Cardiac septum (tissue), 1 donor: ENCODE data around the gene C2CD4D. TPM values are rescaled to one million over a fixed set of nuclear protein-coding genes. Genes with fewer than 3 reads are reported as not detected.
"Not testable (repeated sequence)": the region's sequence is repeated elsewhere in the genome, so short reads cannot be mapped to it uniquely, and the experiment has no call there.

Experiments used
- DNase-seq: peaks from one replicate; pipeline ENCODE4 v3.0.0-alpha.2; 2020; ENCODE audit warnings: low spot score
- intact Hi-C: fragments of 100-400 bp; cut with DNase I; formaldehyde crosslinking; loops from one replicate; pipeline ENCODE4 v1.14.0; 2022
- total RNA-seq: library from RNA; stranded (reverse); fragmentation: NEBNext Ultra II Directional; extraction: Animal tissue kit (Norgen Biotek cat#: 25700); gene quantifications from one replicate; pipeline ENCODE4 v1.2.1, GENCODE V29; 2021
- donor health status: DM: no; HTN: no; CAD: no.

C2CD4D gene
- total RNA-seq, 1 donor from 2014 or later: not detected

DNA sequence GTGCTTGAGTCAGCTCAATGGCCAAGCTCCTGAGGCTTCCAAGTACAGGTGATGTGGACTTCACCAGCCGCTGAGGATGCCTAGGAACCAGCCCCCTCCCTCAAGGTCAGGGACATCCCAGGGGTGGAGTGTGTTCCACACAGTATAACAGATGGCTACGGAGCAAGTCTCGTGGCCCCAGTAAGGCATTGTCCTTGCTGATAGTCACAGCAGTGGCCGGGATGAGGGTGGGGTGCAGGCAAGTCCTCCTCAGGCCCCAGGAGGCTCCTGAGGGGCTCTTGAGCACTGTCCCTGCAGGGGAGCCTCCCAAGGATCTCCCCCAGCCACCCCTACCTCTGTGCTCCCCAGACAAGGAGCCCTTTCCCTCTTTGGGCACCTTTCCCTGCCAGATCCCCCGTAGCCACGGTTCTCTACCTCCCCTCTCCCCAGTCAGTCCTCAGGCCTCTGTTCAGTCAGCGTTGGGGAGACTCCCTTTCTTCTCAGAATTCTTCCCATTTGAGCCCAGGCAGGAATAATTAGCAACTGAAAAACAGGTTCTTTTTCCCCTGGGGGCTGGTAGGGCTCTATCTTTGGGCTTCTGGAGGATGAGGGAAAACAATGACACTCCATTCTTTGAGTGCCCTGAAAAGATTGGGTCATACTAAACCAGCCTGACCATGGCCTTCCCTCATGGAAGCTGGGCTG is 21.0 kb upstream of the C2CD4D start:
- no peak for DNase-seq
- intact Hi-C loops: no loop called here

GRCh38 chr1:151859891-151860293 is 20.3 kb upstream of the C2CD4D start:
- DNase-seq: no peak
- intact Hi-C loops: no loop called here

DNA sequence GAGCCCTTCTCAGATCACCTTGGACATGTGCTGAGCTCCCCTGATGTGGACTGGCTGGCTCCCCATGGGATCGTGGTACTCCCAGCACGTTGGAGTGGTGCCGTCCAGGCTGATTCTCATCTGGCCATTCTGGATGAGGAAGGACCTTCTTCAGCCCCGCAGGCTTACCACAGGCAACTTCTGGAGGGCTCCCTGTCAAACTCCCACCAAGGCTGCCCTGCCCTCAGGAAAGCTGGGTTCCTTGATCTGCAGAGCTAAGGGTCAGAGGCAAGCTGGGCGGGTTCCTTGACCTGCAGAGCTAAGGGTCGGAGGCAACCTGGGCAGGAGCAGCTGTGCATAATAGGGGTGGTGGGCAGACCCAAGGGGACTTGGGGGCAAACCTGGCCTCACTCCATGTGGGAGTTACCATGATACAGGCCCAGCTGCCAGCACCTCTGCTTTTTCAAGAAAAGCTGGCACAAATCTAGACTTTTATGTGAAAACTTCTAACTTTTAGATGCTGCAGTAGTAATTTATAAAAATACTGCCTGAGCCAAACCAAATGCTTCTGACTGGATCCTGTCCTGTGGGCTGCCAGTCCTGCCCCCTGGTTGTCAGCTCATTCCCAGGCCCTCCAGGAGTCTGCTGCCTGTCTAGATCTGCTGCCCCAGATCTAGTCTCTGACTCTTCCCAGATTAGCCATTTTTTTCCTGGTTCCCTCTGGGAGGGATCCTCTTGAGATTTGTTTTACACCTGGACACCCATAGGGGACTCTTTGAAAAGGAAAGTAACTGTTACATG is 19.5 kb upstream of the C2CD4D start:
- intact Hi-C loops: no loop called here
- no peak for DNase-seq

GRCh38 chr1:151858030-151858746 is 18.6 kb upstream of the C2CD4D start:
- no peak for DNase-seq
- intact Hi-C loops: no loop called here

DNA sequence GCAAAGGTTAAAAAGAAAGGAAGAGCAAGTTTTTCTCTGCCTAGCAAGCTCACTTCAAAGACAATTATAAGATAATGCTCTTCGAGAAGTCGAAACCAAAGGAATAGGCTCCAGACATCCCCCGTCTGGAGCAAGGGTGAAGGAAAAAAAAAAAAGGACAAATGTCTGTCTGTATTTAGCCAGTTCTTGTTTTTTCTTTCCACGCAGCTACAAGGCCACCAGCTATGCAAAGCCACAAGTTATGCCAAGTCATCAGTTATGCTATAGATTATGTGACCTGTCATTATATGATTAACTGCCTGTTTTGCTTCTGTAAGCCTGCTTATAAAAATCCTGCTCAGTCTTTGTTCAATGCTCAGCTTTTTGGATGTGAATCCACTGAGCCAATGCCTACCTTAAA is 16.3 kb upstream of the C2CD4D start:
- intact Hi-C loops: no loop called here
- no peak for DNase-seq

DNA sequence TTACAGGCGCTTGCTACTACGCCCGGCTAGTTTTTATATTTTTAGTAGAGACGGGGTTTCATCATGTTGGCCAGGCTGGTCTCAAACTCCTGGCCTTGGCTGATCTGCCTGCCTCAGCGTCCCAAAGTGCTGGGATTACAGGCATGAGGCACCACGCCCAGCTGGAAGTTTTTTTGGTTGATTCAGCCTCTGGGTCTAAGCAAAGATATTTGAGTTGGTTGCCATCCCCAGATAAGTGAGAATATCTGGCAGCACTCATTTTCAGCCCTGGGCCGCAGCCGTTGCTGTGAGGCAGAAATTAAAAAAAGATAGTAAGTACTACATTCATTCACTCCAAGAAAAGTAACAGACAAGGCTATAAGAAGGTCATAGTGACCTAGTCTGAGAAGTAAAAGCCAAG is 15.9 kb upstream of the C2CD4D start:
- intact Hi-C loops, DNase-seq: not testable (repeated sequence)

GRCh38 chr1:151854658-151855057 is 15.0 kb upstream of the C2CD4D start:
- intact Hi-C loops: no loop called here
- DNase-seq: no peak

- no peak for DNase-seq
- intact Hi-C loops: no loop called here
These were observed 13.9 kb upstream of the C2CD4D start, which contains the start of gene THEM5 for GRCh38 chr1:151853411-151853943. THEM5 (minus strand) TSS chr1:151853712; CDS start chr1:151853565, 147 bp downstream.

- intact Hi-C loops: no loop called here
- DNase-seq: no peak
These were observed 13.1 kb upstream of the C2CD4D start for GRCh38 chr1:151852733-151853132.

- DNase-seq: no peak
- intact Hi-C loops: no loop called here
These were observed 12.3 kb upstream of the C2CD4D start for GRCh38 chr1:151851886-151852285.

DNA sequence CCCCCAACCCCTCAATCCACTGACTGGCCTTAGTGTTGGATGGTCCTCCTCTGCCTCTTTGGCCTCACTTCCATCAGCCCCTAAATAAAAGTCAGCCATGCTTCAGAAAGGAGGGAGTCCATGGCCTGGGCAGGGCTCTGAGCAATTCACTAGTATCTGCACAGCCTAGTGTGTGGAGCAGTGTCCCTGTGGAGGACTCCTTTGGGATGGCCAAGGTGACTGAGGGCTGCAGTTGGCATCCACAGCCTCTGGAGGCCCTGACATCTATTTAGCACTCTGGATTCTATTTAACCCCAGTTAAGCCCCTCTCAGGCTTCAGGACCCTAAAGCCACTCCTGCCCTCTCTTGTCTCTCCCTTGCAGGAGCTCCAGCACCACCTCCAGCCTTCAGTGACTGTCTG is 10.3 kb upstream of the C2CD4D start:
- DNase-seq: no peak
- intact Hi-C loops: no loop called here

GRCh38 chr1:151849126-151849525 is 9.5 kb upstream of the C2CD4D start:
- no peak for DNase-seq
- intact Hi-C loops: no loop called here

GRCh38 chr1:151847867-151848596 is 8.4 kb upstream of the C2CD4D start:
- no peak for DNase-seq
- intact Hi-C loops: no loop called here

- intact Hi-C loops: no loop called here
These were observed 7.1 kb upstream of the C2CD4D start for GRCh38 chr1:151846686-151847237.

DNA sequence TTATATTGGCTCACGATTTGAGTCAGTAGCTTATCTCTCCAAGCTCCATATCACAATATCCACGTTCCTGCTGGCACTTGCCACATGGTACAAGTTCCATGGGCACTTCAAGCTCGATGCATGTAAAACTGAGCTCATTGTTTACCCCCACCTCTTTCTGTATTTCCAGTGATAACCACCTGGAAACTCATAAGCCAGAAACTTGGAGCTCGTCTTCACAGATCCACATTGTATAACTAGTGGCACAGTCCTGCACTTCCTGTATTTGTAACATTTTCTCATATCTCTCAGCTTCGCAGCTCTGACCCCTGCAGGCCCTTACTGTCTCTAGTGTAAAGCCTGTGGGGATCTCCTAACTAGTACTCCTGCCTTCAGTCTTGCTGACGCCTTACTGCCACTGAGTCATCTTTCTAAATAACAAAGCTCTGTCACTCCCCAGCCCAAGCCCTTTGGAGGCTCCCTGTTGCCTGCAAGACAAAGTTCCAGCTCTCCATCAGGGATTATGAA is 6.5 kb upstream of the C2CD4D start:
- intact Hi-C loops: no loop called here
- DNase-seq: peak; percentile 33

More at GRCh38 chr1:151846686-151847237, 7.1 kb upstream of the C2CD4D start:
- no peak for DNase-seq

GRCh38 chr1:151843398-151843797 is 3.8 kb upstream of the C2CD4D start:
- intact Hi-C loops: no loop called here
- no peak for DNase-seq

GRCh38 chr1:151841141-151841540 is 1.5 kb upstream of the C2CD4D start:
- DNase-seq: no peak
- intact Hi-C loops: no loop called here

DNA sequence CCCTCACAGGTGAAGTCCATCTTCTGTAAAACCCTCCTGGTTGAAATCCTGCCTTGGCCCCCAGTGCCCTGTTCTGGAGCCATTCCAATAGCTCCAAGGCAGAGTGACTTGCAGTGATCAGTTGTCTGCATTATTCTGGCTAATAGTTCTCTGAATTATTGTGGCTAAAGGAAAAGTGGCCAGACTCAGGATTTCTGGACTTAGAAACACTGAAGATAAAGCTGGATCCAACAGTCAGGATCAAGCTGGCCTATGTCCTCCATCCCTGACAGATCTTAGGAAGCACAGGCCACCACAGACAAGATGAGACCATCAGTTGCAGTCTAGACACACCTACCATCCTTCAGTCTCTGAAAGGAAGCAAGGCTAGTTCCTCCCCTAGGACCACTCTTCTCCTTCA is 801 bp upstream of the C2CD4D start:
- intact Hi-C loops: no loop called here

GRCh38 chr1:151839082-151839412 is 573 bp downstream of the C2CD4D start:
- DNase-seq: no peak
- intact Hi-C loops: loop anchor here (5.0 to 10.0 kb wide), 4 partner anchors 104 to 394 kb away; no protein-coding TSS in a partner anchor

More for the DNA sequence above, 801 bp upstream of the C2CD4D start:
- no peak for DNase-seq
